Thyroid gland (tissue), 4 donors: ENCODE results near the gene SLC6A17. TPM values are rescaled to one million over a fixed set of nuclear protein-coding genes. Genes with fewer than 3 reads are reported as not detected.

ENCODE experiments used
- DNase-seq, 2 donors: peaks; one replicate each; pipeline ENCODE4 v3.0.0-alpha.2; 2019
- H3K27ac ChIP-seq, 3 donors: fragments of 200-600 bp; sonication (generic); 1 replicate in 2 of 3; 2 replicates in 1 of 3; pipeline ENCODE4 v1.5.1; 2016 to 2019; ENCODE audit warnings: mild to moderate bottlenecking in 1 of 3, moderate library complexity in 1 of 3
- H3K27me3 ChIP-seq: fragments of 200-600 bp; sonication (generic); one replicate; pipeline ENCODE4 v1.5.1; 2019
- H3K36me3 ChIP-seq, 2 donors: fragments of 200-600 bp; sonication (generic); one replicate each; pipeline ENCODE4 v1.5.1; 2016 to 2019
- H3K4me1 ChIP-seq, 2 donors: fragments of 200-600 bp; sonication (generic); one replicate each; pipeline ENCODE4 v1.5.1; 2017 to 2019
- H3K4me3 ChIP-seq, 3 donors: fragments of 200-600 bp; sonication (generic); replicated peaks in 1 of 3; 1 replicate in 2 of 3; 2 replicates in 1 of 3; pipeline ENCODE4 v1.5.1; 2016; ENCODE audit warnings: mild to moderate bottlenecking in 1 of 3
- H3K9me3 ChIP-seq: fragments of 200-600 bp; sonication (generic); one replicate; pipeline ENCODE4 v1.5.1; 2017
- CTCF ChIP-seq, 6 experiments: fragments of 200-600 bp in 3 of 6; fragments of 450-650 bp in 3 of 6; sonication (generic) in 3 of 6; IDR thresholded peaks; one replicate each; pipeline ENCODE4 v1.5.1; 2016 to 2019; ENCODE audit warnings: antibody characterized with exemption in 6 of 6, mild to moderate bottlenecking in 2 of 6, inconsistent platforms in 1 of 6, moderate library complexity in 1 of 6
- POLR2A ChIP-seq, 2 donors: fragments of 450-650 bp; IDR thresholded peaks; one replicate each; pipeline ENCODE4 v1.6.1; 2017; ENCODE audit warnings: antibody characterized with exemption in 2 of 2, mild to moderate bottlenecking in 2 of 2, moderate library complexity in 1 of 2
- WGBS, 2 donors: methylation state at CpG; one replicate each; pipeline ENCODE4 v1.1.5; 2017; 5-methylcytosine and 5-hydroxymethylcytosine counted together
- intact Hi-C: fragments of 100-400 bp; cut with DNase I; formaldehyde crosslinking; loops from one replicate; pipeline ENCODE4 v1.15.1; 2023
- total RNA-seq, 4 donors: library from RNA; depleted of rRNA; stranded (reverse); fragments of >200 nt; gene quantifications; one replicate each; pipeline ENCODE4 v1.2.3, GENCODE V29; 2016

SLC6A17 gene
- total RNA-seq, 4 donors from 2014 or later, result under 0.01 to 0.49 (median 0.18) TPM

GRCh38 chr1:110223127-110223526 is 72.8 kb downstream of the SLC6A17 start:
- no peaks in the 10 kb centered on the region for H3K27me3 ChIP-seq

GRCh38 chr1:110223581-110223980 is 73.3 kb downstream of the SLC6A17 start:
- intact Hi-C loops, result no loop called here
- 96% methylated on average over 16 to 17 of the region's 17 CpGs for WGBS, 2 donors
- TF ChIP-seq CTCF (IDR thresholded peaks at IDR 0.05), result no peak
- no peak for TF ChIP-seq POLR2A (IDR thresholded peaks at IDR 0.05)

More at GRCh38 chr1:110223127-110223526, 72.8 kb downstream of the SLC6A17 start:
- no peak for DNase-seq
- no peak overlapping the region for H3K27ac ChIP-seq
- intact Hi-C loops, result no loop called here
- no peaks in the 10 kb centered on the region for H3K9me3 ChIP-seq
- no peak overlapping the region for H3K4me3 ChIP-seq
- H3K4me1 ChIP-seq, result no peaks in the 10 kb centered on the region
- H3K36me3 ChIP-seq, result peaks cover 0 to 5% of the 10 kb centered on the region in 2 donors
- TF ChIP-seq CTCF (IDR thresholded peaks at IDR 0.05), result no peak
- no peak for TF ChIP-seq POLR2A (IDR thresholded peaks at IDR 0.05)
- 95 to 97% methylated on average over 27 of the region's 27 CpGs for WGBS, 2 donors

GRCh38 chr1:110224240-110224995 is 74.1 kb downstream of the SLC6A17 start:
- intact Hi-C loops, result no loop called here
- no peak for DNase-seq
- Histone ChIP-seq H3K27me3 (no peaks in the 10 kb centered on the region), H3K36me3 (peaks cover 0 to 5% of the 10 kb centered on the region in 2 donors), H3K27ac (no peak overlapping the region), H3K4me1 (no peaks in the 10 kb centered on the region), H3K9me3 (no peaks in the 10 kb centered on the region), H3K4me3 (no peak overlapping the region)
- WGBS, 2 donors, result 87 to 90% methylated on average over 8 of the region's 8 CpGs
- no peak for TF ChIP-seq CTCF (IDR thresholded peaks at IDR 0.05)
- TF ChIP-seq POLR2A (IDR thresholded peaks at IDR 0.05), result no peak

More at GRCh38 chr1:110223581-110223980, 73.3 kb downstream of the SLC6A17 start:
- Histone ChIP-seq H3K4me1 (no peaks in the 10 kb centered on the region), H3K27me3 (no peaks in the 10 kb centered on the region), H3K9me3 (no peaks in the 10 kb centered on the region), H3K27ac (no peak overlapping the region), H3K4me3 (no peak overlapping the region), H3K36me3 (peaks cover 0 to 5% of the 10 kb centered on the region in 2 donors)
- DNase-seq, result no peak

GRCh38 chr1:110225212-110225611 is 74.9 kb downstream of the SLC6A17 start:
- H3K36me3 ChIP-seq, result peaks cover 0 to 5% of the 10 kb centered on the region in 2 donors
- intact Hi-C loops, result no loop called here
- no peaks in the 10 kb centered on the region for H3K27me3 ChIP-seq
- 57 to 70% methylated on average over 5 to 7 of the region's 7 CpGs for WGBS, 2 donors
- H3K9me3 ChIP-seq, result no peaks in the 10 kb centered on the region
- TF ChIP-seq CTCF (IDR thresholded peaks at IDR 0.05) (no peak), POLR2A (IDR thresholded peaks at IDR 0.05) (no peak)
- H3K4me3 ChIP-seq, result no peak overlapping the region
- H3K27ac ChIP-seq, result no peak overlapping the region
- no peak for DNase-seq
- no peaks in the 10 kb centered on the region for H3K4me1 ChIP-seq

GRCh38 chr1:110225756-110226404 is 75.6 kb downstream of the SLC6A17 start:
- Histone ChIP-seq H3K4me3 (no peak overlapping the region), H3K36me3 (peaks cover 0 to 5% of the 10 kb centered on the region in 2 donors), H3K27me3 (no peaks in the 10 kb centered on the region), H3K4me1 (no peaks in the 10 kb centered on the region), H3K27ac (no peak overlapping the region), H3K9me3 (no peaks in the 10 kb centered on the region)
- intact Hi-C loops, result no loop called here
- no peak for DNase-seq
- TF ChIP-seq CTCF (IDR thresholded peaks at IDR 0.05) (no peak), POLR2A (IDR thresholded peaks at IDR 0.05) (no peak)
- 87 to 97% methylated on average over 8 to 11 of the region's 18 CpGs for WGBS, 2 donors
